HG03520 (cell line): ENCODE results near the gene SRC.

Experiments used
- ATAC-seq: cut with Tn5 transposase; IDR thresholded peaks from one replicate; pipeline ENCODE4 v1.9.1; 2021; ENCODE audit warnings: mild to moderate bottlenecking, moderate library complexity; ENCODE audit not compliant: unreplicated experiment

The SRC gene

GRCh38 chr20:37348792-37349516, 3.0 kb downstream of the SRC start:
- ATAC-seq: no peak

GRCh38 chr20:37349517-37350491, 3.9 kb downstream of the SRC start:
- no peak for ATAC-seq

GRCh38 chr20:37350649-37351574, 5.0 kb downstream of the SRC start:
- no peak for ATAC-seq

DNA sequence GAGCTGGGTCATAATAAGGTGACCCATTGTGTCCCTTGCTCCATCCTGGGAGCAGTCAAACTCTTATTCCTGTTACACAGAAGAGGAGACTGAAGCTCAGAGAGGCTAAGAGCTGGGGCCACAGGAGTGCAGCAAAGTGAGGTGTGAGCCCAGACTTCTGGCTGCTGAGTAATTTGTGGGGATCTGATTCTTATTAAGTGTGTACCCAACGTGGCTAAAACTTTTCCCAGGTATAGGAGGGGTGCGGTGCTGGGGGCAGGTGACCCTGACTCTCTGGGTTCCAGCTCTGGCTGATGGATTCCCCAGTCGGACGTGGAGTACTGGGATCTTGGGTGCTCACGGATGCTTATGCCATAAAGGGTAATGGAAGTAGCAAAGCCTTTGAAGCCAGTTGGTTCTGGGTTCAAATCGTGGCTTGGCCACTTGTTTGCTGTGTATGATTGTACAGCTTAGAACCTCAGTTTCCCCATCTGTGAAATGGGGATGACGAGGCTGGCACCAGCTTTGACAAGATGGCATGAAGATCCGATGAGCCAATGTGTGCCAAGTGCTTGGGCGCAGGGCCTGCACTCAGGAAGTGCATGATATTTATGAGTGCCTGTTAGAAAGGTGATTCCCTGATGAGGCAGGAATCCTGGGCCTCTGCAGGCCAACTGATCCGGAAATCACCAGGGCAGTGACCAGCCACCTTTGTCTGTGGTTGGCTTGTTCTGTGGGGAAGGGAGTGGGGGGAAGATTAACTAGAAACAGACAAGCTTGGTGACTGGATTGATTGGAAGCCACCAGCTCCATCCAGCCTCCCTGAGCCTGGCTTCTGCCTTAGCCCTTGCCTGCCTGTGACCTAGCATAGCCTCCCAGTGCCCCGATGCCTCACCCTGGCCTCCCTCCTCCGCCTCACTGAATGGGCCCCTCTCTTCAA, 6.0 kb downstream of the SRC start:
- ATAC-seq: no peak

- ATAC-seq: no peak
Measured at GRCh38 chr20:37352608-37352980, 6.7 kb downstream of the SRC start.

GRCh38 chr20:37353285-37353849, 7.4 kb downstream of the SRC start:
- no peak for ATAC-seq

DNA sequence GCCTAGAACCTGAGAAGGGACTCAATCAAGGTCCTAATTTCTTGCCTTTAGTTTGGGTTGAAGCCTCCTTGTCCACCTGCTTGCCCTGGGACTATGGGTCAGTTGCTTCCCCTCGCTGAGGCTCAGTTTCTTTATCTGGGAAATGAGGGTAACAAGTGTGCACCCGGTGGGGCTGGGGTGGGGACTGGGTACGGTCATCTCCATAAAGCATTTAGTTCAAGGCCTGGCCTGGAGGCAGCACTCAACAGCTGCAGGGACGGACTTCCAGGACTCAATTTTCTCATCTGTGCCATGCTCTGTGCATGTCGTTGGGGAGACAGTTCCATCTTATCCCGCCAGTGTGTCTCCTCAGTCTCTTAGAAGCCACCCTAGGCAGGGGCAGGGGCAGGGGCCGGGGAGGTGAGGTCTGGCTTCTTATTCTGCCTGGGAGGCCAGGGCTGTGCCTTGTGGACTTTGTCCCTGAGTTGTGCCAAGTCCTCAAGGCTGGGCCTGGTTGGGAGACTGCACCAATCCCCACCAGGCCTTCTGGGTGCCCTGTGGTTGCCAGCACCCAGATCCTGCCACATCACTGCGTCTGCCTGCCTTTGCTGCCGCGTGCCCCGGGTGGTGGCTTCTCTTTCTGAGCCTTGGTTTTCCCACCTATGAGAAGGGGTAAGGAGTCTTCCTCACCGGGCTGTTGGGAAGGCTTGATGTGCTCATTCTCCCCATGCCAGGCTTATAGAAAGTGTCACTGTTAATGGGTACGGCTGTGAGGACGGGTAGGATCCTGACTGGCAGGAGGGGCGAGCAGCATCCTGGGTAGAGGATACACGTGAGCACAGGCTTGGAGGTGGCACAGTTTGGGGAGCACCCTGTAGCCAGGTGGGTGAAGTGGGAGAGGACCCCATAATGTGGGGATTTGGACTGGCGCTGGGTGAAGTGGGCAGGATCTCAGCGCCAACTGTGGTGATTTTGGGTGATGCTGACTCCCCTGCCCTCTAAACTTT, 8.6 kb downstream of the SRC start:
- no peak for ATAC-seq

DNA sequence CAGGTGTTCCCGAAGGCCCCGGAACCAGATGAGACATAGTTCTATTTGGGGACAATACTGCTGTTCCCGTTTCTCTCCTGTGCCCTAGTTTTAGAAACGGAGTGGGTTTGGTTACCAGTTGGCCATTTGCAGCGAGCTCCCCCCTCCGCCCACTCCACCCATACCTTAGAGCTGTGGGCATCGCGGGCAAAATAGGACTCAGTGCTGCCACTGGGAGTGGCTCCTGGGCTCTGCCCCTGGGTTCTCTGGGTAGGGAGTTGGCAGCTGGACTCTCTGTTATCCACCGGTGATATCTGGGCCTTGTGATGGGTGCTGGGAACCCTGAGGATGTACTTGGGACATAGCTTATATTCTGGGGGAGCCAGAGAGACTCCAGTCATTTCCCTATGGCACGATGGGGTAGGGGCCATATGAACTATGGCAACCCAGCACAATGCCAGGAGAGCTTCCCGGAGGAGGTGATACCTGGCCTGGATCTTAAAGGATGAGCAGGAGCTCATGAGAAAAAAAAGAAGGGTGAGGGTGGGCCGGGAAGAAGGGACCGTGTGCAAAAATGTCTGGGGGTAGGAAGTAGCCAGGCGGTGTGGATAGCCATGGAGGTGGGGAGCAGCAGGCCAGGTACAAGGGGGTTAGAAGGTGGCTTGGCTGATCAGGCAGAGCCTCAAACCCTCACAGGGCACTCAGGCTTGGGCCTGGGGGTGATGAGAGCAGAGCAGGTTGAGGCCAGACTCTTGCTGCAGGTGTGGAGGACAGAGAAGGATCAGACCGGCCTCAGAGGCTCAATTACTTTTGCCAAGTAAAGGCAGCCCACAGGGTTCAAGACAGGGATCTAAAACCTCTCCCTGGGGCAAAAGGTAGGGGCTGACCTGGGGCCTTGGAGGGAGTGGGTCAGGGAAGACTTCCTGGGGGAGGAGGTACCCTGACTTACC, 9.6 kb downstream of the SRC start:
- no peak for ATAC-seq

DNA sequence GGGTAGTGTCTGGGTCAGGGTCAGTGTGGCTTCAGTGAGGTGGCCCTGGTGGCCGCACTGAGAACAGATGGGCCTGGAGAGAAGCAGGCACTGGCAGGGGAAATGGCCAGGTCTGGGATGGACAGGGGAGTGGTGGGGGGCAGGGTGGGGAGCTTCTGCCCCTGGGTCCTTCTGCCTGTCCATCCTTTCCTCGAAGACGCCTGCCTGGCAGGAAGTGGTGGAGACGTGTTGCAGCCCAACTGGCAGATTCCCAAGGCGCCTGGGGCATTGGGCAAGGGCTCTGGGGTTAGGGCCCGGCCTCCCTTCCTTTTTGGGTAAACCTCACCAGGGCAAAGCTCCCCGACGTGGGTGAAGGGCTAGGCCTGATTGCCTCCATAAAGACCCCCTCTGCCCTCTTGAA, 10.4 kb downstream of the SRC start:
- no peak for ATAC-seq

GRCh38 chr20:37356961-37357371, 11.0 kb downstream of the SRC start:
- ATAC-seq: no peak

GRCh38 chr20:37357481-37358365, 11.8 kb downstream of the SRC start:
- ATAC-seq: no peak

- no peak for ATAC-seq
Measured at GRCh38 chr20:37358366-37359150, 12.6 kb downstream of the SRC start.

DNA sequence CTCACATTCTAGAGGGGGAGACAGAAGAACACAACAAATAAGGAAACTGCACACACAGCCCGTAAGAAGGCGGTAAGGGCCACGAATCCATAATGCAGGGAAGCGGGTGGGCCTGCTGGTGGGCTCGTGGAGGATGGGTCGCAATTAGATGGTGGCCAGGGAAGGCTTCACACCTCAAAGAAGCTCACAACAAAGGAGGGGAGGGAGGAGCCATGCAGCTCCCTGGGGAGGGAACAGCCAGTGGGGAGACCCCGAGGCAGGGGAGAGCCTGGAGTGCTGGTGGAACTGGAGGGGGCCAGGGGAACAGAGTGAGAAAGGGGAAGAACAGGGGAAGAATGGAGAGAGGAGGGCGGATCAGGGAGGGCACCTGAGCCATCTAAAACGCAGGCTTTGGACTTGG, 13.4 kb downstream of the SRC start:
- no peak for ATAC-seq

- ATAC-seq: no peak
Measured at GRCh38 chr20:37359836-37360235, 13.9 kb downstream of the SRC start.

- ATAC-seq: no peak
Measured at GRCh38 chr20:37360391-37361115, 14.6 kb downstream of the SRC start.
